ENCODE data around the gene ATP11A. TPM values are rescaled to one million over a fixed set of nuclear protein-coding genes. Genes with fewer than 3 reads are reported as not detected.

The ATP11A gene
- total and polyA plus RNA-seq, 9 of the 15 experiments (the other 6 are each of a cell fraction or from before 2014, with no cell fraction given): 0.38 to 34.2 (median 4.2) TPM

GRCh38 chr13:112711528-112712265 lies 21.9 kb downstream of the ATP11A start (continued):
- TF ChIP-seq VEZF1 (CRISPR knock-in tag; IDR thresholded peaks at IDR 0.05) (peak; percentile 88), EP400 (IDR thresholded peaks at IDR 0.05) (peak; percentile 59; the same call in 1 of the 2 replicates), EP300 (IDR thresholded peaks at IDR 0.05; ENCODE audit: low read length) (peak; percentile 93), NR0B1 (IDR thresholded peaks at IDR 0.05; ENCODE audit: partially characterized antibody) (no peak), ATF1 (CRISPR knock-in tag; IDR thresholded peaks at IDR 0.05) (no peak), ATF1 (tag; IDR thresholded peaks at IDR 0.05) (peak; percentile 83), CHD7 (IDR thresholded peaks at IDR 0.05; ENCODE audit: low read depth, low read length) (no peak), CTCF (IDR thresholded peaks at IDR 0.05 in 2 of 3, conservative IDR thresholded peaks at IDR 0.05 in 1 of 3; ENCODE audit: insufficient read depth in 2 of 3, low read depth in 1 of 3, low read length in 3 of 3) (peak in 2 of 3 experiments; percentile 44 to 55; a peak in 4 of 6 replicates), ZBTB1 (CRISPR knock-in tag; IDR thresholded peaks at IDR 0.05; ENCODE audit: borderline replicate concordance, low read depth) (no peak; the same call in 1 of the 2 replicates), PRMT5 (CRISPR knock-in tag; IDR thresholded peaks at IDR 0.05) (no peak)
